GM23338 (cell line): Measurements from ENCODE around the gene NPHP3. TPM values are rescaled to one million over a fixed set of nuclear protein-coding genes. Genes with fewer than 3 reads are reported as not detected.

Experiments used
- ATAC-seq: fragments of 200-7000 bp; cut with Tn5 transposase; 3 replicates; pipeline ENCODE4 v1.9.1; 2020
- DNase-seq: peaks from one replicate; pipeline ENCODE4 v3.0.0-alpha.2; 2015; ENCODE audit warnings: low spot score
- H2AFZ ChIP-seq: fragments of 200-600 bp; sonication (generic); 2 replicates; pipeline ENCODE4 v1.8.0; 2016; ENCODE audit warnings: antibody characterized with exemption, mild to moderate bottlenecking, moderate library complexity
- H3F3A ChIP-seq: fragments of 200-600 bp; sonication (generic); replicated peaks from 2 replicates; pipeline ENCODE4 v1.8.0; 2017; ENCODE audit warnings: antibody characterized with exemption, mixed run types, low read depth
- H3K27ac ChIP-seq: fragments of 200-600 bp; sonication (generic); 2 replicates; pipeline ENCODE4 v1.6.1; 2016; ENCODE audit warnings: low read depth
- H3K27me3 ChIP-seq: fragments of 200-600 bp; sonication (generic); 2 replicates; pipeline ENCODE4 v1.8.0; 2016; ENCODE audit warnings: mild to moderate bottlenecking, mixed run types, moderate library complexity; ENCODE audit not compliant: insufficient read depth
- H3K36me3 ChIP-seq: fragments of 200-600 bp; sonication (generic); 2 replicates; pipeline ENCODE4 v1.8.0; 2016; ENCODE audit warnings: mild to moderate bottlenecking; ENCODE audit not compliant: insufficient read depth
- H3K4me1 ChIP-seq: fragments of 200-600 bp; sonication (generic); 2 replicates; pipeline ENCODE4 v1.8.0; 2016; ENCODE audit warnings: mild to moderate bottlenecking, moderate library complexity; ENCODE audit not compliant: insufficient read depth
- H3K4me2 ChIP-seq: fragments of 200-600 bp; sonication (generic); 2 replicates; pipeline ENCODE4 v1.7.1; 2017; ENCODE audit warnings: mixed run types
- H3K4me3 ChIP-seq: fragments of 200-600 bp; sonication (generic); 2 replicates; pipeline ENCODE4 v1.6.1; 2016; ENCODE audit warnings: mixed run types
- H3K79me2 ChIP-seq: fragments of 200-600 bp; sonication (generic); replicated peaks from 2 replicates; pipeline ENCODE4 v1.8.0; 2017; ENCODE audit warnings: mild to moderate bottlenecking; ENCODE audit not compliant: insufficient read depth
- H3K9me2 ChIP-seq: fragments of 200-600 bp; sonication (generic); 2 replicates; pipeline ENCODE4 v1.8.0; 2017; ENCODE audit not compliant: insufficient read depth
- H4K20me1 ChIP-seq: fragments of 200-600 bp; sonication (generic); replicated peaks from 2 replicates; pipeline ENCODE4 v1.8.0; 2017; ENCODE audit warnings: mild to moderate bottlenecking; ENCODE audit not compliant: insufficient read depth
- H3K27ac Mint-ChIP-seq: 2 replicates; pipeline ENCODE4 v1.8.0; 2020; ENCODE audit warnings: inconsistent platforms, mild to moderate bottlenecking, moderate library complexity, mixed read lengths
- H3K27me3 Mint-ChIP-seq: 3 replicates; pipeline ENCODE4 v1.8.0; 2022; ENCODE audit warnings: low read depth, mild to moderate bottlenecking, moderate library complexity, mixed read lengths, inconsistent platforms; ENCODE audit not compliant: insufficient read depth, poor library complexity
- H3K36me3 Mint-ChIP-seq: 3 replicates; pipeline ENCODE4 v1.8.0; 2021; ENCODE audit warnings: low read depth, mild to moderate bottlenecking, inconsistent platforms, moderate library complexity, mixed read lengths
- H3K4me1 Mint-ChIP-seq: 3 replicates; pipeline ENCODE4 v1.8.0; 2020; ENCODE audit warnings: mild to moderate bottlenecking, inconsistent platforms, mixed read lengths
- H3K4me3 Mint-ChIP-seq: 3 replicates; pipeline ENCODE4 v1.8.0; 2021; ENCODE audit warnings: moderate library complexity, mild to moderate bottlenecking, inconsistent platforms, mixed read lengths
- H3K9me3 Mint-ChIP-seq: 3 replicates; pipeline ENCODE4 v1.8.0; 2020; ENCODE audit warnings: moderate library complexity, mild to moderate bottlenecking, inconsistent platforms, mixed read lengths
- CREB1 ChIP-seq: fragments of 250-450 bp; sonication (Bioruptor Pico); IDR thresholded peaks from 2 replicates; pipeline ENCODE4 v1.5.0; 2020; ENCODE audit warnings: low read depth, mild to moderate bottlenecking, moderate library complexity
- EZH2 ChIP-seq: fragments of 200-600 bp; sonication (generic); IDR thresholded peaks from one replicate; pipeline ENCODE4 v1.8.0; 2017; ENCODE audit warnings: antibody characterized with exemption, mild to moderate bottlenecking, low read depth; ENCODE audit not compliant: unreplicated experiment
- EZH2phosphoT487 ChIP-seq: fragments of 200-600 bp; sonication (generic); IDR thresholded peaks from one replicate; pipeline ENCODE4 v1.8.1; 2018; ENCODE audit warnings: antibody characterized with exemption; ENCODE audit not compliant: unreplicated experiment
- NANOG ChIP-seq: IDR thresholded peaks from 2 replicates; pipeline ENCODE4 v1.6.1; 2016; ENCODE audit warnings: antibody characterized with exemption, borderline replicate concordance
- POLR2AphosphoS5 ChIP-seq: IDR thresholded peaks from 2 replicates; pipeline ENCODE4 v1.6.1; 2016; ENCODE audit warnings: antibody characterized with exemption, low read depth
- REST ChIP-seq: IDR thresholded peaks from one replicate; pipeline ENCODE4 v1.6.1; 2018; ENCODE audit warnings: antibody characterized with exemption; ENCODE audit not compliant: unreplicated experiment
- ZNF114 ChIP-seq: fragments of 250-450 bp; sonication (Bioruptor Pico); IDR thresholded peaks from 2 replicates; pipeline ENCODE4 v1.5.0; 2020; ENCODE audit warnings: mild to moderate bottlenecking, moderate library complexity
- ZNF462 ChIP-seq: fragments of 250-450 bp; sonication (Bioruptor Pico); IDR thresholded peaks from 2 replicates; pipeline ENCODE4 v1.5.0; 2020; ENCODE audit warnings: mild to moderate bottlenecking, moderate library complexity
- polyA plus RNA-seq: library from polyadenylated mRNA; unstranded; fragments of >200 nt; fragmentation: Nextera tagmentation; extraction: Ambion mirVana; gene quantifications from 2 replicates; pipeline ENCODE4 v1.2.1, GENCODE V29; 2016
- total RNA-seq: library from RNA; depleted of rRNA; stranded (reverse); fragments of >200 nt; shearing (Covaris generic); gene quantifications from 2 replicates; pipeline ENCODE4 v1.2.3, GENCODE V29; 2014

Gene NPHP3
- total and polyA plus RNA-seq, 2 experiments from 2014 or later = 8.4 to 12.0 TPM

GRCh38 chr3:132654190-132654589, 68.0 kb downstream of the NPHP3 start:
- Histone ChIP-seq H4K20me1 (no peaks in the 10 kb centered on the region), H3K4me3 (no peak overlapping the region), H3K27ac (no peak overlapping the region), H3F3A (no peaks in the 10 kb centered on the region), H3K27me3 (no peaks in the 10 kb centered on the region), H3K79me2 (peaks cover 3% of the 10 kb centered on the region; the same call in 1 of the 2 replicates), H3K4me2 (no peak overlapping the region), H3K9me2 (no peaks in the 10 kb centered on the region), H3K4me1 (no peaks in the 10 kb centered on the region; the same call in 1 of the 2 replicates), H3K36me3 (no peaks in the 10 kb centered on the region), H2AFZ (no peak overlapping the region)
- H3K9me3 Mint-ChIP-seq = no peaks in the 10 kb centered on the region
- no peak overlapping the region for H3K4me3 Mint-ChIP-seq
- H3K36me3 Mint-ChIP-seq = no peaks in the 10 kb centered on the region
- ATAC-seq = no peak
- DNase-seq = no peak
- no peak overlapping the region for H3K27ac Mint-ChIP-seq
- peaks cover 5% of the 10 kb centered on the region; the same call in 1 of the 3 replicates for H3K4me1 Mint-ChIP-seq
- TF ChIP-seq EZH2phosphoT487 = no peak
- no peak for TF ChIP-seq POLR2AphosphoS5
- TF ChIP-seq ZNF462 (CRISPR knock-in tag) = no peak
- TF ChIP-seq EZH2 = no peak
- no peak for TF ChIP-seq CREB1
- no peak for TF ChIP-seq NANOG
- no peak for TF ChIP-seq ZNF114 (CRISPR knock-in tag)
- TF ChIP-seq REST = no peak
- H3K27me3 Mint-ChIP-seq = no peaks in the 10 kb centered on the region
